Ascending aorta (tissue), 2 donors: ENCODE data around the gene PTPRN2. TPM values are rescaled to one million over a fixed set of nuclear protein-coding genes. Genes with fewer than 3 reads are reported as not detected.

Experiments
- DNase-seq, 2 donors: peaks; one replicate each; pipeline ENCODE4 v3.0.0-alpha.2; 2019; ENCODE audit warnings: low spot score in 2 of 2
- H3K27ac ChIP-seq, 2 donors: fragments of 200-600 bp; sonication (generic); one replicate each; pipeline ENCODE4 v1.5.1; 2016 to 2017; ENCODE audit warnings: mild to moderate bottlenecking in 1 of 2
- H3K27me3 ChIP-seq: fragments of 200-600 bp; sonication (generic); one replicate; pipeline ENCODE4 v1.5.1; 2017
- H3K36me3 ChIP-seq, 2 donors: fragments of 200-600 bp; sonication (generic); one replicate each; pipeline ENCODE4 v1.5.1; 2016
- H3K4me1 ChIP-seq, 2 donors: fragments of 200-600 bp; sonication (generic); one replicate each; pipeline ENCODE4 v1.5.1; 2016 to 2017; ENCODE audit warnings: mild to moderate bottlenecking in 1 of 2
- H3K4me3 ChIP-seq, 2 donors: fragments of 200-600 bp; sonication (generic); one replicate each; pipeline ENCODE4 v1.5.1; 2016 to 2017; ENCODE audit warnings: mild to moderate bottlenecking in 1 of 2
- H3K9me3 ChIP-seq, 2 donors: fragments of 200-600 bp; sonication (generic); one replicate each; pipeline ENCODE4 v1.5.1; 2016
- CTCF ChIP-seq, 3 experiments: fragments of 200-600 bp in 2 of 3; fragments of 450-650 bp in 1 of 3; sonication (generic) in 2 of 3; IDR thresholded peaks; one replicate each; pipeline ENCODE4 v1.5.1; 2016 to 2019; ENCODE audit warnings: antibody characterized with exemption in 3 of 3, mild to moderate bottlenecking in 1 of 3, moderate library complexity in 1 of 3
- intact Hi-C: fragments of 100-400 bp; cut with DNase I; formaldehyde crosslinking; loops from one replicate; pipeline ENCODE4 v1.15.1; 2023
- total RNA-seq: library from RNA; depleted of rRNA; stranded (reverse); fragments of >200 nt; gene quantifications from one replicate; pipeline ENCODE4 v1.1.0, GENCODE V29; 2016

Gene PTPRN2
- total RNA-seq, 1 donor from 2014 or later, result 7.3 TPM

GRCh38 chr7:157661611-157661975, 926.0 kb downstream of the PTPRN2 start:
- H3K27me3 ChIP-seq, result no peaks in the 10 kb centered on the region
- no peak for DNase-seq
- H3K27ac ChIP-seq, result no peak overlapping the region
- H3K9me3 ChIP-seq, result no peaks in the 10 kb centered on the region
- no peak for TF ChIP-seq CTCF (IDR thresholded peaks at IDR 0.05)
- H3K4me3 ChIP-seq, result no peak overlapping the region
- no peaks in the 10 kb centered on the region for H3K4me1 ChIP-seq
- no peaks in the 10 kb centered on the region for H3K36me3 ChIP-seq
- intact Hi-C loops, result no loop called here

- no peak for DNase-seq
- Histone ChIP-seq H3K27me3 (no peaks in the 10 kb centered on the region), H3K4me3 (no peak overlapping the region), H3K9me3 (no peaks in the 10 kb centered on the region), H3K36me3 (no peaks in the 10 kb centered on the region), H3K4me1 (no peaks in the 10 kb centered on the region), H3K27ac (no peak overlapping the region)
- TF ChIP-seq CTCF (IDR thresholded peaks at IDR 0.05), result no peak
- intact Hi-C loops, result no loop called here
These were observed 926.5 kb downstream of the PTPRN2 start for GRCh38 chr7:157660971-157661610.

GRCh38 chr7:157658851-157659412, 928.7 kb downstream of the PTPRN2 start:
- H3K36me3 ChIP-seq, result no peaks in the 10 kb centered on the region
- H3K9me3 ChIP-seq, result no peaks in the 10 kb centered on the region
- no peaks in the 10 kb centered on the region for H3K4me1 ChIP-seq
- H3K27ac ChIP-seq, result no peak overlapping the region
- intact Hi-C loops, result no loop called here
- no peaks in the 10 kb centered on the region for H3K27me3 ChIP-seq
- DNase-seq, result no peak
- TF ChIP-seq CTCF (IDR thresholded peaks at IDR 0.05), result no peak
- H3K4me3 ChIP-seq, result no peak overlapping the region

DNA sequence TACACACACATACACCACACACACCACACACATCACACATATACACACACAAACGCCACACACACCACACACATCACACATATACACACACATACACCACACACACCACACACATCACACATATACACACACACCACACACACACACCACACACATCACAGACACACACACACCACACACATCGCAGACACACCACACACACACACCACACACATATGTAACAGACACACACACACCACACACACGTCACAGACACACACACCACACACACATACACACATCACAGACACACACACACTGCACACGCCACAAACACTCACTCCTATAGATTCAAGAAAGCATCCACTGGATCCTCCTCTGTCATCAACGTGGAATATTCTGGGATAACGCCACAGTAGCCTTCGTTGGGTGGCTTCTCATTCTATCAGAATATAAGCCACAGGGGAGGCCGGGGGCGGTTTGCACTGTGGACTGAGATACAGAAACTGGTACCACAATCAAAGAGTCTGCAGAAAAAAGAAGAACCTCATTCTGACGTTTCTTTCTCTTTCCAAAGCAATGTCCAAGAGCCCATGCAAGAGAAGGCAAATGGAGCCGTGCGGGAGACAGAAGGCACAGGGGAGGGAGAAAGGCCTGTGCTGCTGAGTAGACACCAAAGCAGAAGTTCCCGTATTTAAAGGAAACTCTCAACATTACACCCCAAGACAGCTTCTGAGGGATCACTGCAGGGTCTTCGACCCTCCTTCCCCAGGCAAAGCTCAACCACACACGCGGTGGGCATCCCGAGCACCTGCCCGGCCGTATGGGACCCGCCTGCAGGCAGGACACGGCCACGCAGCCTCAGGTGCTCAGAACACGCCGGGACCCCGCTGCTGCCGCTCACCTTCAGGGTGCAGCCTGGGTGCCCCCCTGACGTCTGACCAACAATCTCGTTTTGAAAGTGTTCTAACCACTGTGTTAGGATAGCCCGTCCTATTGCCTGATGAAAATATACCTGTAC, 929.6 kb downstream of the PTPRN2 start:
- no peak for DNase-seq
- no peaks in the 10 kb centered on the region for H3K36me3 ChIP-seq
- H3K27me3 ChIP-seq, result no peaks in the 10 kb centered on the region
- intact Hi-C loops, result no loop called here
- H3K4me3 ChIP-seq, result no peak overlapping the region
- no peak overlapping the region for H3K27ac ChIP-seq
- no peak for TF ChIP-seq CTCF (IDR thresholded peaks at IDR 0.05)
- no peaks in the 10 kb centered on the region for H3K9me3 ChIP-seq
- H3K4me1 ChIP-seq, result no peaks in the 10 kb centered on the region

DNA sequence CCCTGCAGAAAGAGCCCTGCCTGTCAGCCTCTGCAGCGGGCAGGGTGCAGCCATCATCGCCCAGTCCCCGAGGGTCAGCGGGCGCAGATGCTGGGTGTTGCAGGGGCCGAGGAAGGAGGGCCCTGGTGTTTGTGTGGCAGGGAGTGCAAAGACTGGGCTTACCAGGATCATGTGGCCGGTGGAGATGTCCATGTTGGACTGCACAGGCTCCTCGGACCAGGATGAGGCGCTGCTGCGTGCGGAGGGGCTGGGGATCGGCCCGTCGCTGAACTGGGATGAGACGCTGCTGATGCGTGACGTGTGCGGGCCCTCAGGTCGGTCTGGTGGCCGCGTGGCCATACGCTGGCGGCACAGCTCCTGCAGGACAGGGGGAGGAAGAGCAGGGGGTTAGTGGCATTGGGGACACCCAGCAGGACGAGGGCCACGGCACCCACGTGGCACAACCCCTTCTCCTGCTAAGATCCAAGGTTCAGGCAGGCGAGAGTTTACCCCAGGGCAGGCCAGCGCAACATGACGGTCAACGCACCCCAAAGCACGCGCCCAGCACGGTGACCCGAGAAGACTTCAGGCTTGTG, 931.3 kb downstream of the PTPRN2 start:
- Histone ChIP-seq H3K4me1 (no peaks in the 10 kb centered on the region), H3K36me3 (no peaks in the 10 kb centered on the region), H3K27ac (no peak overlapping the region), H3K9me3 (no peaks in the 10 kb centered on the region), H3K27me3 (no peaks in the 10 kb centered on the region), H3K4me3 (no peak overlapping the region)
- intact Hi-C loops, result no loop called here
- peak in 1 of 2 donors; percentile 54 for DNase-seq
- no peak for TF ChIP-seq CTCF (IDR thresholded peaks at IDR 0.05)
